Mononuclear cell (primary cell): ENCODE measurements around the gene MID1. TPM values are rescaled to one million over a fixed set of nuclear protein-coding genes. Genes with fewer than 3 reads are reported as not detected.

Experiments used
- H3K27me3 ChIP-seq: 2 replicates; pipeline ENCODE4 v1.6.0; 2011; ENCODE audit warnings: low read length, control low read depth; ENCODE audit not compliant: insufficient read depth
- H3K4me1 ChIP-seq: 2 replicates; pipeline ENCODE4 v1.5.1; 2011; ENCODE audit warnings: mild to moderate bottlenecking, low read length, control low read depth; ENCODE audit not compliant: insufficient read depth
- H3K4me3 ChIP-seq: 2 replicates; pipeline ENCODE4 v1.5.1; 2011; ENCODE audit warnings: mild to moderate bottlenecking, low read length, moderate library complexity
- H3K9me3 ChIP-seq: 2 replicates; pipeline ENCODE4 v1.5.1; 2011; ENCODE audit warnings: low read depth, mild to moderate bottlenecking, control low read depth, low read length
- total RNA-seq: library from RNA; depleted of rRNA; stranded (reverse); fragments of >200 nt; gene quantifications from one replicate; pipeline ENCODE4 v1.2.3, GENCODE V29; 2012

MID1 gene
- under 0.01 TPM for total RNA-seq

- no peaks in the 10 kb centered on the region for H3K9me3 ChIP-seq
- H3K4me3 ChIP-seq = peak within 1 kb of the TSS; percentile 24
- peaks cover 7% of the 10 kb centered on the region for H3K4me1 ChIP-seq
- peaks cover 51% of the 10 kb centered on the region for H3K27me3 ChIP-seq
Measured at GRCh38 chrX:10620121-10620699, at the start of gene MID1. Gene MID1 (minus strand): TSS chrX:10620585. CDS start chrX:10567547, 53,038 bp downstream.

- Histone ChIP-seq H3K27me3 (no peaks in the 10 kb centered on the region), H3K4me3 (no peak overlapping the region), H3K4me1 (no peaks in the 10 kb centered on the region), H3K9me3 (no peaks in the 10 kb centered on the region)
Measured at GRCh38 chrX:10667143-10667542, 46.8 kb upstream of the MID1 start.

- no peaks in the 10 kb centered on the region for H3K4me1 ChIP-seq
- H3K27me3 ChIP-seq = no peaks in the 10 kb centered on the region
- H3K9me3 ChIP-seq = no peaks in the 10 kb centered on the region
- no peak overlapping the region for H3K4me3 ChIP-seq
Measured at GRCh38 chrX:10666102-10666501, 45.7 kb upstream of the MID1 start.

- Histone ChIP-seq H3K4me3 (no peak overlapping the region), H3K27me3 (no peaks in the 10 kb centered on the region), H3K9me3 (no peaks in the 10 kb centered on the region), H3K4me1 (no peaks in the 10 kb centered on the region)
Measured at GRCh38 chrX:10665681-10666080, 45.3 kb upstream of the MID1 start.

GRCh38 chrX:10660171-10660570 lies 39.8 kb upstream of the MID1 start:
- Histone ChIP-seq H3K9me3 (no peaks in the 10 kb centered on the region), H3K27me3 (no peaks in the 10 kb centered on the region), H3K4me1 (no peaks in the 10 kb centered on the region), H3K4me3 (no peak overlapping the region)

GRCh38 chrX:10656214-10656613 lies 35.8 kb upstream of the MID1 start:
- H3K27me3 ChIP-seq = no peaks in the 10 kb centered on the region
- no peak overlapping the region for H3K4me3 ChIP-seq
- no peaks in the 10 kb centered on the region for H3K9me3 ChIP-seq
- no peaks in the 10 kb centered on the region for H3K4me1 ChIP-seq

GRCh38 chrX:10654960-10655359 lies 34.6 kb upstream of the MID1 start:
- H3K4me1 ChIP-seq = no peaks in the 10 kb centered on the region
- H3K9me3 ChIP-seq = no peaks in the 10 kb centered on the region
- H3K4me3 ChIP-seq = no peak overlapping the region
- no peaks in the 10 kb centered on the region for H3K27me3 ChIP-seq

- H3K27me3 ChIP-seq = no peaks in the 10 kb centered on the region
- no peak overlapping the region for H3K4me3 ChIP-seq
- H3K9me3 ChIP-seq = no peaks in the 10 kb centered on the region
- H3K4me1 ChIP-seq = no peaks in the 10 kb centered on the region
Measured at GRCh38 chrX:10653302-10653701, 32.9 kb upstream of the MID1 start.

GRCh38 chrX:10649265-10649664 lies 28.9 kb upstream of the MID1 start:
- Histone ChIP-seq H3K4me3 (no peak overlapping the region), H3K9me3 (no peaks in the 10 kb centered on the region), H3K27me3 (no peaks in the 10 kb centered on the region), H3K4me1 (no peaks in the 10 kb centered on the region)

GRCh38 chrX:10648614-10649013 lies 28.2 kb upstream of the MID1 start:
- no peaks in the 10 kb centered on the region for H3K27me3 ChIP-seq
- H3K9me3 ChIP-seq = no peaks in the 10 kb centered on the region
- H3K4me1 ChIP-seq = no peaks in the 10 kb centered on the region
- H3K4me3 ChIP-seq = no peak overlapping the region

GRCh38 chrX:10636851-10637250 lies 16.5 kb upstream of the MID1 start:
- H3K27me3 ChIP-seq = no peaks in the 10 kb centered on the region
- H3K4me1 ChIP-seq = no peaks in the 10 kb centered on the region
- H3K9me3 ChIP-seq = no peaks in the 10 kb centered on the region
- H3K4me3 ChIP-seq = no peak overlapping the region

GRCh38 chrX:10636337-10636736 lies 16.0 kb upstream of the MID1 start:
- no peaks in the 10 kb centered on the region for H3K9me3 ChIP-seq
- H3K27me3 ChIP-seq = no peaks in the 10 kb centered on the region
- H3K4me1 ChIP-seq = no peaks in the 10 kb centered on the region

GRCh38 chrX:10634392-10635161 lies 14.2 kb upstream of the MID1 start:
- no peaks in the 10 kb centered on the region for H3K4me1 ChIP-seq
- no peaks in the 10 kb centered on the region for H3K27me3 ChIP-seq
- H3K9me3 ChIP-seq = no peaks in the 10 kb centered on the region
- no peak overlapping the region for H3K4me3 ChIP-seq

More at GRCh38 chrX:10636337-10636736, 16.0 kb upstream of the MID1 start:
- H3K4me3 ChIP-seq = no peak overlapping the region

GRCh38 chrX:10633722-10634121 lies 13.3 kb upstream of the MID1 start:
- H3K27me3 ChIP-seq = no peaks in the 10 kb centered on the region
- no peak overlapping the region for H3K4me3 ChIP-seq
- no peaks in the 10 kb centered on the region for H3K9me3 ChIP-seq
- H3K4me1 ChIP-seq = no peaks in the 10 kb centered on the region

GRCh38 chrX:10631416-10632145 lies 11.2 kb upstream of the MID1 start:
- Histone ChIP-seq H3K9me3 (no peaks in the 10 kb centered on the region), H3K4me3 (no peak overlapping the region), H3K27me3 (no peaks in the 10 kb centered on the region), H3K4me1 (no peaks in the 10 kb centered on the region)
